GM19452 (cell line): Measurements from ENCODE around the gene MRPL57.
A peak's percentile ranks its signal among the peaks of the same experiment; 100 is the strongest.
"Not testable (repeated sequence)": the region's sequence is repeated elsewhere in the genome, so short reads cannot be mapped to it uniquely, and the experiment has no call there.

Experiments
- ATAC-seq: cut with Tn5 transposase; IDR thresholded peaks from one replicate; pipeline ENCODE4 v1.9.1; 2021; ENCODE audit not compliant: unreplicated experiment

The MRPL57 gene

GRCh38 chr13:21176215-21176981 lies at the start of gene MRPL57, which contains the start of gene SKA3:
MRPL57 (plus strand) TSS chr13:21176658; CDS start chr13:21176917, 259 bp downstream.
SKA3 (minus strand) TSS chr13:21176552; CDS start chr13:21176477, 75 bp downstream.
- peak; percentile 84 for ATAC-seq

- ATAC-seq, result no peak
Measured at GRCh38 chr13:21130116-21130515, 46.3 kb upstream of the MRPL57 start.

- no peak for ATAC-seq
Measured at GRCh38 chr13:21133077-21133476, 43.4 kb upstream of the MRPL57 start.

- no peak for ATAC-seq
Measured at GRCh38 chr13:21134475-21134874, 42.0 kb upstream of the MRPL57 start.

GRCh38 chr13:21135833-21136232 lies 40.6 kb upstream of the MRPL57 start:
- ATAC-seq, result not testable (repeated sequence)

- no peak for ATAC-seq
Measured at GRCh38 chr13:21137696-21138095, 38.8 kb upstream of the MRPL57 start.

- no peak for ATAC-seq
Measured at GRCh38 chr13:21138561-21138960, 37.9 kb upstream of the MRPL57 start.

- ATAC-seq, result no peak
Measured at GRCh38 chr13:21139374-21139773, 37.1 kb upstream of the MRPL57 start.

- ATAC-seq, result no peak
Measured at GRCh38 chr13:21142766-21143165, 33.7 kb upstream of the MRPL57 start.

GRCh38 chr13:21147827-21148226 lies 28.6 kb upstream of the MRPL57 start:
- no peak for ATAC-seq

GRCh38 chr13:21148557-21149258 lies 27.8 kb upstream of the MRPL57 start:
- ATAC-seq, result no peak

- no peak for ATAC-seq
Measured at GRCh38 chr13:21149568-21149967, 26.9 kb upstream of the MRPL57 start.

- no peak for ATAC-seq
Measured at GRCh38 chr13:21150013-21150412, 26.4 kb upstream of the MRPL57 start.

GRCh38 chr13:21152251-21152899 lies 24.1 kb upstream of the MRPL57 start:
- ATAC-seq, result no peak

GRCh38 chr13:21164631-21165030 lies 11.8 kb upstream of the MRPL57 start:
- ATAC-seq, result no peak

GRCh38 chr13:21165606-21166005 lies 10.9 kb upstream of the MRPL57 start:
- ATAC-seq, result not testable (repeated sequence)

- no peak for ATAC-seq
Measured at GRCh38 chr13:21171420-21171819, 5.0 kb upstream of the MRPL57 start.

GRCh38 chr13:21173767-21174166 lies 2.7 kb upstream of the MRPL57 start:
- not testable (repeated sequence) for ATAC-seq

GRCh38 chr13:21175656-21176214 lies 723 bp upstream of the MRPL57 start:
- no peak for ATAC-seq

GRCh38 chr13:21176982-21177284 lies 475 bp downstream of the MRPL57 start:
- peak; percentile 28 for ATAC-seq

- ATAC-seq, result no peak
Measured at GRCh38 chr13:21181671-21182070, 5.2 kb downstream of the MRPL57 start.

- not testable (repeated sequence) for ATAC-seq
Measured at GRCh38 chr13:21186410-21186809, 10.0 kb downstream of the MRPL57 start.
